ENCODE measurements around the gene TIRAP.
A peak's percentile ranks its signal among the peaks of the same experiment; 100 is the strongest.

The TIRAP gene

GRCh38 chr11:126268708-126269579 lies 13.9 kb upstream of the TIRAP start, which contains the start of the genes FOXRED1 and SRPRA:
Gene FOXRED1, plus strand, starts transcription at chr11:126269154. Its CDS starts 53 bp downstream, at chr11:126269207.
Gene SRPRA, minus strand, starts transcription at chr11:126268895. Its CDS starts 91 bp downstream, at chr11:126268804.
- DNase-seq (ENCODE audit: low read depth, low spot score) = peak; percentile 100
- TF ChIP-seq CTCF (IDR thresholded peaks at IDR 0.05; ENCODE audit: low read depth, low read length) = no peak
- peak within 1 kb of the TSS; percentile 79 for H3K4me3 ChIP-seq (ENCODE audit: low read depth, low read length)
- in situ Hi-C loops (cut with HindIII; ENCODE audit: low sequenced_read_pairs) = no loop called here

- TF ChIP-seq CTCF (IDR thresholded peaks at IDR 0.05; ENCODE audit: low read depth, low read length) = no peak
- no peak for DNase-seq (ENCODE audit: low read depth, low spot score)
- H3K4me3 ChIP-seq (ENCODE audit: low read depth, low read length) = no peak overlapping the region
- in situ Hi-C loops (cut with HindIII; ENCODE audit: low sequenced_read_pairs) = no loop called here
Measured at GRCh38 chr11:126277322-126277721, 5.6 kb upstream of the TIRAP start.

- in situ Hi-C loops (cut with HindIII; ENCODE audit: low sequenced_read_pairs) = no loop called here
- H3K4me3 ChIP-seq (ENCODE audit: low read depth, low read length) = no peak overlapping the region
- no peak for DNase-seq (ENCODE audit: low read depth, low spot score)
- TF ChIP-seq CTCF (IDR thresholded peaks at IDR 0.05; ENCODE audit: low read depth, low read length) = no peak
Measured at GRCh38 chr11:126277780-126278179, 5.1 kb upstream of the TIRAP start.

GRCh38 chr11:126279191-126279590 lies 3.7 kb upstream of the TIRAP start:
- no peak for TF ChIP-seq CTCF (IDR thresholded peaks at IDR 0.05; ENCODE audit: low read depth, low read length)
- no peak for DNase-seq (ENCODE audit: low read depth, low spot score)
- H3K4me3 ChIP-seq (ENCODE audit: low read depth, low read length) = no peak overlapping the region
- in situ Hi-C loops (cut with HindIII; ENCODE audit: low sequenced_read_pairs) = no loop called here

GRCh38 chr11:126280595-126280994 lies 2.3 kb upstream of the TIRAP start:
- no peak for DNase-seq (ENCODE audit: low read depth, low spot score)
- H3K4me3 ChIP-seq (ENCODE audit: low read depth, low read length) = no peak overlapping the region
- in situ Hi-C loops (cut with HindIII; ENCODE audit: low sequenced_read_pairs) = no loop called here
- no peak for TF ChIP-seq CTCF (IDR thresholded peaks at IDR 0.05; ENCODE audit: low read depth, low read length)

GRCh38 chr11:126281245-126281644 lies 1.6 kb upstream of the TIRAP start:
- no peak for DNase-seq (ENCODE audit: low read depth, low spot score)

More at GRCh38 chr11:126281245-126281644, 1.6 kb upstream of the TIRAP start:
- no peak for TF ChIP-seq CTCF (IDR thresholded peaks at IDR 0.05; ENCODE audit: low read depth, low read length)
- H3K4me3 ChIP-seq (ENCODE audit: low read depth, low read length) = no peak overlapping the region
- in situ Hi-C loops (cut with HindIII; ENCODE audit: low sequenced_read_pairs) = no loop called here
